ENCODE measurements around the gene COLEC12. TPM values are rescaled to one million over a fixed set of nuclear protein-coding genes. Genes with fewer than 3 reads are reported as not detected.

COLEC12 gene
- total RNA-seq, 1 experiment from 2014 or later, result 0.03 TPM

DNA sequence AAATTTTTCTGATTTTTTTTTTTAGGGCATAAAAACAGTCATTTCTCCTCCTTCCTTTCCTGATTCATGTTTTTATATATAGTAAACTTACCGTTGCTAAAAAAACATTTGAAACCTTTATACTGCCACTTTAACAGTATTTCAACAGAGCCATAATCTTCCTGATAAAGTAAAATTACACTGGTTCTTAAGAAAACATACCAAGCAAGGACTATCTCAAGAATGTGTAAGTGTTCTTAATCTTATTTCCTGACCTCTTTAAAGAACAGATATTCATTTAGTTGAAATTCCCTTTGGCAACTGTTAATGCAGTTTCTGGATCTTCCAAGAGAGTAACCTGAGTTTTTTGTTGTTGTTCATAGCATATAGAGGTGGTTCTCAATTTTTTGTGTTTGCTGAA is 26.6 kb upstream of the COLEC12 start:
- no peaks in the 10 kb centered on the region for H3K36me3 ChIP-seq (ENCODE audit: control insufficient read depth, insufficient read depth, low read length)
- H3K9me3 ChIP-seq (ENCODE audit: control insufficient read depth, insufficient read depth, low read depth, low read length), result no peaks in the 10 kb centered on the region
- in situ Hi-C loops (cut with HindIII; ENCODE audit: low pct_unique_long_range_greater_than_20kb, low sequenced_read_pairs) (no loop called here), intact Hi-C loops (cut with micrococcal nuclease; ENCODE audit: unreplicated experiment) (no loop called here)
- BruUV-seq (replicated peaks), result no TSS peak
- DNase-seq (ENCODE audit: low read depth, low spot score) (no peak), ATAC-seq (no peak)
- no peak overlapping the region for H3K27ac ChIP-seq (ENCODE audit: low read length)
- no peaks in the 10 kb centered on the region for H3K4me1 ChIP-seq (ENCODE audit: control insufficient read depth, insufficient read depth, low read length)
- H3K4me3 ChIP-seq (ENCODE audit: low read depth in 2 of 2, low read length in 2 of 2), result no peak overlapping the region
- TF ChIP-seq POLR2AphosphoS5 (IDR thresholded peaks at IDR 0.05; ENCODE audit: low read depth, low read length) (no peak), TCF7L2 (IDR thresholded peaks at IDR 0.05; ENCODE audit: low read depth, low read length) (no peak), SIN3A (IDR thresholded peaks at IDR 0.05; ENCODE audit: borderline replicate concordance, insufficient read depth, low read depth, low read length) (no peak)
- TF ChIP-seq, protein P1, sequence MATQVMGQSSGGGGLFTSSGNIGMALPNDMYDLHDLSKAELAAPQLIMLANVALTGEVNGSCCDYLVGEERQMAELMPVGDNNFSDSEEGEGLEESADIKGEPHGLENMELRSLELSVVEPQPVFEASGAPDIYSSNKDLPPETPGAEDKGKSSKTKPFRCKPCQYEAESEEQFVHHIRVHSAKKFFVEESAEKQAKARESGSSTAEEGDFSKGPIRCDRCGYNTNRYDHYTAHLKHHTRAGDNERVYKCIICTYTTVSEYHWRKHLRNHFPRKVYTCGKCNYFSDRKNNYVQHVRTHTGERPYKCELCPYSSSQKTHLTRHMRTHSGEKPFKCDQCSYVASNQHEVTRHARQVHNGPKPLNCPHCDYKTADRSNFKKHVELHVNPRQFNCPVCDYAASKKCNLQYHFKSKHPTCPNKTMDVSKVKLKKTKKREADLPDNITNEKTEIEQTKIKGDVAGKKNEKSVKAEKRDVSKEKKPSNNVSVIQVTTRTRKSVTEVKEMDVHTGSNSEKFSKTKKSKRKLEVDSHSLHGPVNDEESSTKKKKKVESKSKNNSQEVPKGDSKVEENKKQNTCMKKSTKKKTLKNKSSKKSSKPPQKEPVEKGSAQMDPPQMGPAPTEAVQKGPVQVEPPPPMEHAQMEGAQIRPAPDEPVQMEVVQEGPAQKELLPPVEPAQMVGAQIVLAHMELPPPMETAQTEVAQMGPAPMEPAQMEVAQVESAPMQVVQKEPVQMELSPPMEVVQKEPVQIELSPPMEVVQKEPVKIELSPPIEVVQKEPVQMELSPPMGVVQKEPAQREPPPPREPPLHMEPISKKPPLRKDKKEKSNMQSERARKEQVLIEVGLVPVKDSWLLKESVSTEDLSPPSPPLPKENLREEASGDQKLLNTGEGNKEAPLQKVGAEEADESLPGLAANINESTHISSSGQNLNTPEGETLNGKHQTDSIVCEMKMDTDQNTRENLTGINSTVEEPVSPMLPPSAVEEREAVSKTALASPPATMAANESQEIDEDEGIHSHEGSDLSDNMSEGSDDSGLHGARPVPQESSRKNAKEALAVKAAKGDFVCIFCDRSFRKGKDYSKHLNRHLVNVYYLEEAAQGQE (IDR thresholded peaks at IDR 0.05; ENCODE audit: insufficient read depth in 1 of 2, low read depth in 2 of 2, low read length in 1 of 2), result no peak
- TF ChIP-seq, protein P2, sequence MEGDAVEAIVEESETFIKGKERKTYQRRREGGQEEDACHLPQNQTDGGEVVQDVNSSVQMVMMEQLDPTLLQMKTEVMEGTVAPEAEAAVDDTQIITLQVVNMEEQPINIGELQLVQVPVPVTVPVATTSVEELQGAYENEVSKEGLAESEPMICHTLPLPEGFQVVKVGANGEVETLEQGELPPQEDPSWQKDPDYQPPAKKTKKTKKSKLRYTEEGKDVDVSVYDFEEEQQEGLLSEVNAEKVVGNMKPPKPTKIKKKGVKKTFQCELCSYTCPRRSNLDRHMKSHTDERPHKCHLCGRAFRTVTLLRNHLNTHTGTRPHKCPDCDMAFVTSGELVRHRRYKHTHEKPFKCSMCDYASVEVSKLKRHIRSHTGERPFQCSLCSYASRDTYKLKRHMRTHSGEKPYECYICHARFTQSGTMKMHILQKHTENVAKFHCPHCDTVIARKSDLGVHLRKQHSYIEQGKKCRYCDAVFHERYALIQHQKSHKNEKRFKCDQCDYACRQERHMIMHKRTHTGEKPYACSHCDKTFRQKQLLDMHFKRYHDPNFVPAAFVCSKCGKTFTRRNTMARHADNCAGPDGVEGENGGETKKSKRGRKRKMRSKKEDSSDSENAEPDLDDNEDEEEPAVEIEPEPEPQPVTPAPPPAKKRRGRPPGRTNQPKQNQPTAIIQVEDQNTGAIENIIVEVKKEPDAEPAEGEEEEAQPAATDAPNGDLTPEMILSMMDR (IDR thresholded peaks at IDR 0.05), result no peak
- CTCF ChIA-PET, result no interaction called here
- H3K27me3 ChIP-seq (ENCODE audit: control insufficient read depth, insufficient read depth, low read length), result no peaks in the 10 kb centered on the region
- POLR2A ChIA-PET, result no interaction called here

DNA sequence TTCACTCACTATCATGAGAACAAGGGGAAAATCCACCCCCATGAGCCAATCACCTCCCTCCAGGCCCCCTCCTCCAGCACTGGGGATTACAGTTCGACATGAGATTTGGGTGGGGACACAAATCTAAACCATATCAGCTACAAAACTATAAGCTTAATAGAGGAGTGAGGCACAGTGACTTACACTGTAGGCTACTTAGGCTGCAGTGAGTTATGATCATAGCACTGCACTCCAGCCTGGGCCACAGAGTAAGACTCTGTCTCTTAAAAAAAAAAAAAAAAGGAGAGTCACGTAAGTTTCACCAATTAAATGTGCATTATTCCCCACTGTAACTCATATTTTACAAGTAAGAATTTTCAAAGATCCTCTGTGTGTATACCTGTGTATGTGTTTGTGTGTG is 26.2 kb upstream of the COLEC12 start:
- TF ChIP-seq, protein P2 (IDR thresholded peaks at IDR 0.05), result no peak
- TF ChIP-seq, protein P1 (IDR thresholded peaks at IDR 0.05; ENCODE audit: insufficient read depth in 1 of 2, low read depth in 2 of 2, low read length in 1 of 2), result no peak
- TF ChIP-seq SIN3A (IDR thresholded peaks at IDR 0.05; ENCODE audit: borderline replicate concordance, insufficient read depth, low read depth, low read length) (no peak), POLR2AphosphoS5 (IDR thresholded peaks at IDR 0.05; ENCODE audit: low read depth, low read length) (no peak), TCF7L2 (IDR thresholded peaks at IDR 0.05; ENCODE audit: low read depth, low read length) (no peak)
- ChIA-PET POLR2A (no interaction called here), CTCF (no interaction called here)
- DNase-seq (ENCODE audit: low read depth, low spot score) (no peak), ATAC-seq (no peak)
- Histone ChIP-seq H3K9me3 (ENCODE audit: control insufficient read depth, insufficient read depth, low read depth, low read length) (no peaks in the 10 kb centered on the region), H3K27ac (ENCODE audit: low read length) (no peak overlapping the region), H3K4me3 (ENCODE audit: low read depth in 2 of 2, low read length in 2 of 2) (no peak overlapping the region), H3K36me3 (ENCODE audit: control insufficient read depth, insufficient read depth, low read length) (no peaks in the 10 kb centered on the region), H3K27me3 (ENCODE audit: control insufficient read depth, insufficient read depth, low read length) (no peaks in the 10 kb centered on the region), H3K4me1 (ENCODE audit: control insufficient read depth, insufficient read depth, low read length) (no peaks in the 10 kb centered on the region)
- no TSS peak for BruUV-seq (replicated peaks)
- in situ Hi-C loops (cut with HindIII; ENCODE audit: low pct_unique_long_range_greater_than_20kb, low sequenced_read_pairs) (no loop called here), intact Hi-C loops (cut with micrococcal nuclease; ENCODE audit: unreplicated experiment) (no loop called here)

Data from Panc1 (cell line).